Mucosa of descending colon (tissue), 3 donors: Measurements from ENCODE around the gene FBXO46. TPM values are rescaled to one million over a fixed set of nuclear protein-coding genes. Genes with fewer than 3 reads are reported as not detected.

Experiments
- ATAC-seq: fragments of 200-7000 bp; cut with Tn5 transposase; one replicate; pipeline ENCODE4 v1.9.1; 2020; ENCODE audit warnings: mild to moderate bottlenecking, moderate library complexity
- DNase-seq, 3 donors: peaks; one replicate each; pipeline ENCODE4 v3.0.0-alpha.2; 2020
- H3K36me3 ChIP-seq: fragments of 200-600 bp; one replicate; pipeline ENCODE4 v1.8.0; 2021; ENCODE audit warnings: low read depth, mild to moderate bottlenecking
- H3K4me1 ChIP-seq: fragments of 200-600 bp; one replicate; pipeline ENCODE4 v1.8.0; 2021; ENCODE audit warnings: low read depth, mild to moderate bottlenecking
- H3K4me3 ChIP-seq: fragments of 200-600 bp; one replicate; pipeline ENCODE4 v1.8.0; 2021; ENCODE audit warnings: mild to moderate bottlenecking
- H3K9me3 ChIP-seq: fragments of 200-600 bp; one replicate; pipeline ENCODE4 v1.8.0; 2021; ENCODE audit warnings: mild to moderate bottlenecking
- CTCF ChIP-seq: fragments of 200-600 bp; IDR thresholded peaks from one replicate; pipeline ENCODE4 v1.8.0; 2022; ENCODE audit warnings: antibody characterized with exemption, mild to moderate bottlenecking
- intact Hi-C, 2 donors: fragments of 100-400 bp; cut with DNase I in 1 of 2; cut with micrococcal nuclease in 1 of 2; formaldehyde crosslinking; loops; one replicate each; pipeline versions ENCODE4 v1.11.0 to v1.11.1; 2022; cut with DNase I, micrococcal nuclease
- total RNA-seq, 3 donors: library from RNA; stranded (reverse); fragmentation: NEBNext Ultra II Directional in 2 of 3; extraction: Animal tissue kit (Norgen Biotek cat#: 25700) in 2 of 3; gene quantifications; one replicate each; pipeline versions ENCODE4 v1.2.1 to v1.2.4, GENCODE V29; 2021 to 2023
- donor health status: DM: no; HTN: no; CAD: no; lungs with moderate emphysema.
- donor health status: DM: no; HTN: no; CAD: no.
- donor health status: DM: no; HTN: yes; CAD: no.

Gene FBXO46
- total RNA-seq, 3 donors from 2014 or later: 30.1 to 34.0 (median 32.3) TPM

DNA sequence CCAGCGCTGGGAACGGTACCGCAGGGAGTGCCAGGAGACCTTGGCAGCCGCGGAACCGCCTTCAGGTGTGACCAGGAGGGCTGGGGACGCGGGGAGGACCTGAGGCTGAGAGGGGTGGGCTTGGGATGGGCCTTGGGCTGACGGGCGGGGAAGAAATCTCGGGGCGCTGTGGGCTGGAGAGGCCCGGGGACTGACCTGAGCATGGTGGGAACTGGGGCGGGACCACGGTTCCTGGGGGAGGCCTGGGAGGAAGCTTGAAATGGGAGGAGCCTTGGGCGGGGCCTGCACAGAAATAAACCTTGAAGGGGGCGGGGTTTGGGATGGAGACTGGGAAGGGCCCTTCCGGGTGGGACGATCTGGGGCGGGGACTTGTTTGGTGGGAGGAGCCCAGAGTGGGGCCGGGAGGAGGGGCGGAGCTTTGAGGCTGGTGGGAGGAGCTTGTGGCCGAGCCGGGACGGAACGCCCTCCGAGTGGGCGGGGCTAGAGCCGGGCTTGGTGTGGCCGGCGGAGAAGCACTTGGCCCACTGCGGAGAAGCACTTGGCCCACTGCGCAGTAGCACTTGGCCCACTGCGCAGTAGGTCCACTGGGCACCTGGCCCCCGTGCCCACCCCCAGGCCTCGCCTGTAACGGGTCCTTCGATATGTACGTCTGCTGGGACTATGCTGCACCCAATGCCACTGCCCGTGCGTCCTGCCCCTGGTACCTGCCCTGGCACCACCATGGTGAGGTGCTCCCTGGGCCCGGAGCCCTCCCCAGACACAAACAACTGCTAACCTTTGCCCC, 59.8 kb downstream of the FBXO46 start:
- H3K36me3 ChIP-seq: no peaks in the 10 kb centered on the region
- H3K4me1 ChIP-seq: peaks cover 21% of the 10 kb centered on the region
- peak; percentile 90 to 96 (median 95) for DNase-seq
- TF ChIP-seq CTCF: no peak
- intact Hi-C loops: no loop called here
- ATAC-seq: peak; percentile 87
- no peaks in the 10 kb centered on the region for H3K9me3 ChIP-seq
- no peak overlapping the region for H3K4me3 ChIP-seq

GRCh38 chr19:45668342-45668871, 62.3 kb downstream of the FBXO46 start:
- Histone ChIP-seq H3K36me3 (no peaks in the 10 kb centered on the region), H3K9me3 (no peaks in the 10 kb centered on the region), H3K4me3 (no peak overlapping the region), H3K4me1 (peaks cover 21% of the 10 kb centered on the region)
- intact Hi-C loops: no loop called here
- DNase-seq (peak in 2 of 3 donors; percentile 40 to 53), ATAC-seq (no peak)
- TF ChIP-seq CTCF: no peak

- ATAC-seq (peak; percentile 67), DNase-seq (peak; percentile 78 to 87 (median 87))
- Histone ChIP-seq H3K4me3 (no peak within 1 kb of the TSS), H3K36me3 (no peaks in the 10 kb centered on the region), H3K4me1 (peaks cover 21% of the 10 kb centered on the region), H3K9me3 (no peaks in the 10 kb centered on the region)
- intact Hi-C loops: no loop called here
- TF ChIP-seq CTCF: no peak
Observed at GRCh38 chr19:45667620-45668341, 62.9 kb downstream of the FBXO46 start, which contains the start of gene GIPR. Gene GIPR, plus strand, starts transcription at chr19:45668221. Its CDS starts 1,300 bp downstream, at chr19:45669521.

DNA sequence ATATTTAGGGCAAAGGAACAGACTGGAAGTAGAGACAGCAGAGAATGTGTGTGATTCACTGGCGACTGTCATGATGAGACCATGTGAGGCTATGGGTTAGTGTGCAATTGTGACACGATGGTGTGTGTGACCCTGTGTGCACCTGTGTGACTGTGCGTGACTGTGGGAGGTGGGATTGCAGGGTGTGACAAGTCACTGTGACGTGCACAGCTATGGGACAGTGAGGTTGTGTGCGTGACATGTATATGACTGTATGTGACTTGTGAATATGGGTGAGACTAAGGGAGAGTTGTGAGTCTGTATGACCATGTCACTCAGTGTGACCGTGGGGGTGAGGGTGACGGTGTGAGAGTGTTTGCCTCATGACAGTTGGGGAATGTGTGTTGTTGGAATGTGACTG, 66.1 kb downstream of the FBXO46 start:
- peaks cover 15% of the 10 kb centered on the region for H3K4me1 ChIP-seq
- DNase-seq: peak in 1 of 3 donors; percentile 24

GRCh38 chr19:45663800-45664199, 66.9 kb downstream of the FBXO46 start:
- DNase-seq (no peak), ATAC-seq (no peak)
- Histone ChIP-seq H3K36me3 (no peaks in the 10 kb centered on the region), H3K9me3 (no peaks in the 10 kb centered on the region), H3K4me1 (peaks cover 8% of the 10 kb centered on the region), H3K4me3 (no peak overlapping the region)
- intact Hi-C loops: no loop called here
- TF ChIP-seq CTCF: no peak

More for the DNA sequence above, 66.1 kb downstream of the FBXO46 start:
- H3K4me3 ChIP-seq: no peak overlapping the region
- intact Hi-C loops: no loop called here
- ATAC-seq: no peak
- H3K9me3 ChIP-seq: no peaks in the 10 kb centered on the region
- no peaks in the 10 kb centered on the region for H3K36me3 ChIP-seq
- no peak for TF ChIP-seq CTCF
